GM19238 (cell line): ENCODE results near the gene SMIM5.

Source experiments
- DNase-seq: peaks from one replicate; pipeline ENCODE4 v3.0.0; 2011; ENCODE audit warnings: low spot score; ENCODE audit not compliant: insufficient read length

The SMIM5 gene

GRCh38 chr17:75602644-75603043, 30.6 kb upstream of the SMIM5 start:
- DNase-seq, result no peak

- DNase-seq, result no peak
Measured at GRCh38 chr17:75603123-75603522, 30.1 kb upstream of the SMIM5 start.

GRCh38 chr17:75604034-75604695, 29.1 kb upstream of the SMIM5 start:
- DNase-seq, result no peak

GRCh38 chr17:75605790-75606189, 27.4 kb upstream of the SMIM5 start:
- no peak for DNase-seq

- no peak for DNase-seq
Measured at GRCh38 chr17:75607086-75607485, 26.1 kb upstream of the SMIM5 start.

- DNase-seq, result no peak
Measured at GRCh38 chr17:75610103-75610984, 22.9 kb upstream of the SMIM5 start.

- no peak for DNase-seq
Measured at GRCh38 chr17:75611851-75612429, 21.3 kb upstream of the SMIM5 start.

- no peak for DNase-seq
Measured at GRCh38 chr17:75612906-75613626, 20.2 kb upstream of the SMIM5 start.

- DNase-seq, result no peak
Measured at GRCh38 chr17:75614006-75614405, 19.2 kb upstream of the SMIM5 start.

- DNase-seq, result no peak
Measured at GRCh38 chr17:75614556-75615270, 18.5 kb upstream of the SMIM5 start.

- no peak for DNase-seq
Measured at GRCh38 chr17:75615301-75615700, 17.9 kb upstream of the SMIM5 start.

GRCh38 chr17:75616521-75617122, 16.6 kb upstream of the SMIM5 start:
- DNase-seq, result no peak

- DNase-seq, result no peak
Measured at GRCh38 chr17:75617218-75617617, 16.0 kb upstream of the SMIM5 start.

- DNase-seq, result no peak
Measured at GRCh38 chr17:75617675-75618074, 15.6 kb upstream of the SMIM5 start.

- no peak for DNase-seq
Measured at GRCh38 chr17:75619506-75620431, 13.5 kb upstream of the SMIM5 start.

- DNase-seq, result no peak
Measured at GRCh38 chr17:75621489-75621888, 11.7 kb upstream of the SMIM5 start.

- DNase-seq, result no peak
Measured at GRCh38 chr17:75622076-75622475, 11.2 kb upstream of the SMIM5 start.

GRCh38 chr17:75622771-75623273, 10.4 kb upstream of the SMIM5 start:
- DNase-seq, result no peak

GRCh38 chr17:75623386-75623785, 9.8 kb upstream of the SMIM5 start:
- no peak for DNase-seq
